ENCODE data around the gene EPS8L3. TPM values are rescaled to one million over a fixed set of nuclear protein-coding genes. Genes with fewer than 3 reads are reported as not detected.

Gene EPS8L3
- total RNA-seq, 1 experiment from 2014 or later, result 0.96 TPM

DNA sequence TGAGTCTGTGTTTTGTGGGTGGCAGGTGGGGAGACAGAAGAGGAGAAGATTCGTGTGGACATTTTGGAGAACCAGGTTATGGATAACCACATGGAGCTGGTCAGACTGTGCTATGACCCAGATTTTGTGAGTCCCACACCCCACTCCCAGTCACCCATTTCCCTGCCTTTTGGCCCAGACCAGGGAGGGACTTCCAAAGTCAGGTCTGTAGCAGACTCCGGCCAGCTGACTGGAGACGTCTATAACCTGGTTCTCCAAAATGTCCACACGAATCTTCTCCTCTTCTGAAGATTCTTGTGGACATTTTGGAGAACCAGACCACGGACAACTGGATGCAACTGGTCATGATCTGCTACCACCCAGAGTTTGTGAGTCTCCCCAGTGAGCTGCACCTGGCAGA lies 50.1 kb downstream of the EPS8L3 start:
- no peak overlapping the region for H3K9ac ChIP-seq (ENCODE audit: low read length)
- H3K4me1 ChIP-seq (ENCODE audit: control insufficient read depth in 1 of 2, insufficient read depth in 2 of 2, low read length in 2 of 2), result peaks cover 0 to under 1% of the 10 kb centered on the region in 2 experiments; a peak in 2 of 4 replicates
- no peaks in the 10 kb centered on the region for H3K27me3 ChIP-seq (ENCODE audit: insufficient read depth, low read length)
- H3K4me3 ChIP-seq (replicated peaks in 1 of 2; ENCODE audit: low read depth in 1 of 2, low read length in 2 of 2), result no peak overlapping the region
- RAD21 ChIA-PET (ENCODE audit: low non-redundant PET in 1 of 2, low total read pairs in 2 of 2, uncharacterized antibody in 2 of 2, unreplicated experiment in 2 of 2), result no interaction called here
- BruUV-seq (replicated peaks), result no TSS peak
- CTCF ChIA-PET, result no interaction called here
- TF ChIP-seq FOSL1 (IDR thresholded peaks at IDR 0.05; ENCODE audit: low read depth) (no peak), JUND (IDR thresholded peaks at IDR 0.05) (no peak), RAD21 (IDR thresholded peaks at IDR 0.05; ENCODE audit: low read depth) (no peak), CEBPB (IDR thresholded peaks at IDR 0.05; ENCODE audit: low read depth) (no peak), SIN3A (IDR thresholded peaks at IDR 0.05; ENCODE audit: low read depth) (no peak), POLR2AphosphoS5 (IDR thresholded peaks at IDR 0.05; ENCODE audit: low read depth, low read length) (no peak), POLR2A (IDR thresholded peaks at IDR 0.05; ENCODE audit: borderline replicate concordance, extremely low read depth, insufficient read depth, insufficient read length) (no peak), EGR1 (IDR thresholded peaks at IDR 0.05; ENCODE audit: low read depth) (no peak), SP1 (IDR thresholded peaks at IDR 0.05; ENCODE audit: low read depth) (no peak), CBX3 (IDR thresholded peaks at IDR 0.05; ENCODE audit: low read depth) (no peak)
- TF ChIP-seq, protein P1, sequence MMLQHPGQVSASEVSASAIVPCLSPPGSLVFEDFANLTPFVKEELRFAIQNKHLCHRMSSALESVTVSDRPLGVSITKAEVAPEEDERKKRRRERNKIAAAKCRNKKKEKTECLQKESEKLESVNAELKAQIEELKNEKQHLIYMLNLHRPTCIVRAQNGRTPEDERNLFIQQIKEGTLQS (IDR thresholded peaks at IDR 0.05), result no peak
- H3K9me2 ChIP-seq (ENCODE audit: insufficient read depth), result no peaks in the 10 kb centered on the region
- no peaks in the 10 kb centered on the region for H3K9me3 ChIP-seq (ENCODE audit: control insufficient read depth in 1 of 2, insufficient read depth in 1 of 2, low read depth in 1 of 2, low read length in 2 of 2)
- H3K4me2 ChIP-seq (ENCODE audit: low read length), result no peak overlapping the region
- H2AFZ ChIP-seq (ENCODE audit: low read depth, low read length, poor library complexity, severe bottlenecking), result no peak overlapping the region
- no peaks in the 10 kb centered on the region for H3K79me2 ChIP-seq (ENCODE audit: insufficient read depth, low read length)
- H3K27ac ChIP-seq (ENCODE audit: low read depth, low read length), result no peak overlapping the region
- no peak for ATAC-seq
- no peaks in the 10 kb centered on the region for H4K20me1 ChIP-seq (ENCODE audit: insufficient read depth)
- intact Hi-C loops (cut with micrococcal nuclease), result no loop called here
- no peak for DNase-seq (ENCODE audit: low read depth, low spot score)
- POLR2A ChIA-PET, result no interaction called here
- H3K36me3 ChIP-seq (ENCODE audit: control insufficient read depth in 1 of 2, insufficient read depth in 2 of 2, low read length in 2 of 2), result no peaks in the 10 kb centered on the region

DNA sequence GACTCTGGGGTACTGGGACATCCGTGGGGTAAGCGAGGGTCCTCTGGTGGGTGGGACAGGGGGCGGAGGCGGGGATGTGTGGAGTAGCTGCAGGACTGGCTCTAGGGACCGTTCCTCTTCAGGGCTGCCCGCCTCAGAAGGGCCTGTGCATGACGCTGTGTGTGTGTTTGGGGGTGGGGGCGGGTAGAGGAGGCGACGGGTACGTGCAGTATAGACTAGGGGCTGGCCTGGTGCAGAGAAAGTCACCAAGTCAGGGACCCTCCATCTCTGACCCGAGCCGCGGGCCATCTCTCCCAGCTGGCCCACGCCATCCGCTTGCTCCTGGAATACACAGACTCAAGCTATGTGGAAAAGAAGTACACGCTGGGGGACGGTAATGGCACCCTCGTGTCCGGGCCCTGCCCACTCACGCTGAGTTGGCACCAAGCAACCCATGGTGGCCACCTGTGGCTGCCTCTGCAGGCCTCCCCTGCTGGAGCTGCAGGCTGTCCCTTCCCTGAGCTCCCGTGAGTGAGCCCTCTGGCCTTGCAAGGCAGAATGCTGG lies 51.3 kb downstream of the EPS8L3 start:
- no peak overlapping the region for H3K9ac ChIP-seq (ENCODE audit: low read length)
- DNase-seq (ENCODE audit: low read depth, low spot score), result no peak
- CTCF ChIA-PET, result no interaction called here
- no peak for TF ChIP-seq JUND (IDR thresholded peaks at IDR 0.05)
- TF ChIP-seq CEBPB (IDR thresholded peaks at IDR 0.05; ENCODE audit: low read depth), result no peak
- no peak for TF ChIP-seq TCF7L2 (IDR thresholded peaks at IDR 0.05; ENCODE audit: borderline replicate concordance, extremely low read depth, insufficient read depth, insufficient read length)
- no peak for TF ChIP-seq YY1 (IDR thresholded peaks at IDR 0.05; ENCODE audit: extremely low read depth, insufficient replicate concordance, low read depth, low read length)
- TF ChIP-seq SIN3A (IDR thresholded peaks at IDR 0.05; ENCODE audit: low read depth), result no peak
- no peak for TF ChIP-seq POLR2AphosphoS5 (IDR thresholded peaks at IDR 0.05; ENCODE audit: low read depth, low read length)
- TF ChIP-seq, protein P2, sequence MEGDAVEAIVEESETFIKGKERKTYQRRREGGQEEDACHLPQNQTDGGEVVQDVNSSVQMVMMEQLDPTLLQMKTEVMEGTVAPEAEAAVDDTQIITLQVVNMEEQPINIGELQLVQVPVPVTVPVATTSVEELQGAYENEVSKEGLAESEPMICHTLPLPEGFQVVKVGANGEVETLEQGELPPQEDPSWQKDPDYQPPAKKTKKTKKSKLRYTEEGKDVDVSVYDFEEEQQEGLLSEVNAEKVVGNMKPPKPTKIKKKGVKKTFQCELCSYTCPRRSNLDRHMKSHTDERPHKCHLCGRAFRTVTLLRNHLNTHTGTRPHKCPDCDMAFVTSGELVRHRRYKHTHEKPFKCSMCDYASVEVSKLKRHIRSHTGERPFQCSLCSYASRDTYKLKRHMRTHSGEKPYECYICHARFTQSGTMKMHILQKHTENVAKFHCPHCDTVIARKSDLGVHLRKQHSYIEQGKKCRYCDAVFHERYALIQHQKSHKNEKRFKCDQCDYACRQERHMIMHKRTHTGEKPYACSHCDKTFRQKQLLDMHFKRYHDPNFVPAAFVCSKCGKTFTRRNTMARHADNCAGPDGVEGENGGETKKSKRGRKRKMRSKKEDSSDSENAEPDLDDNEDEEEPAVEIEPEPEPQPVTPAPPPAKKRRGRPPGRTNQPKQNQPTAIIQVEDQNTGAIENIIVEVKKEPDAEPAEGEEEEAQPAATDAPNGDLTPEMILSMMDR (IDR thresholded peaks at IDR 0.05 in 2 of 3, conservative IDR thresholded peaks at IDR 0.05 in 1 of 3; ENCODE audit: borderline replicate concordance in 1 of 3, insufficient read depth in 1 of 3, low read depth in 2 of 3, low read length in 2 of 3), result no peak
- TF ChIP-seq, protein P3, sequence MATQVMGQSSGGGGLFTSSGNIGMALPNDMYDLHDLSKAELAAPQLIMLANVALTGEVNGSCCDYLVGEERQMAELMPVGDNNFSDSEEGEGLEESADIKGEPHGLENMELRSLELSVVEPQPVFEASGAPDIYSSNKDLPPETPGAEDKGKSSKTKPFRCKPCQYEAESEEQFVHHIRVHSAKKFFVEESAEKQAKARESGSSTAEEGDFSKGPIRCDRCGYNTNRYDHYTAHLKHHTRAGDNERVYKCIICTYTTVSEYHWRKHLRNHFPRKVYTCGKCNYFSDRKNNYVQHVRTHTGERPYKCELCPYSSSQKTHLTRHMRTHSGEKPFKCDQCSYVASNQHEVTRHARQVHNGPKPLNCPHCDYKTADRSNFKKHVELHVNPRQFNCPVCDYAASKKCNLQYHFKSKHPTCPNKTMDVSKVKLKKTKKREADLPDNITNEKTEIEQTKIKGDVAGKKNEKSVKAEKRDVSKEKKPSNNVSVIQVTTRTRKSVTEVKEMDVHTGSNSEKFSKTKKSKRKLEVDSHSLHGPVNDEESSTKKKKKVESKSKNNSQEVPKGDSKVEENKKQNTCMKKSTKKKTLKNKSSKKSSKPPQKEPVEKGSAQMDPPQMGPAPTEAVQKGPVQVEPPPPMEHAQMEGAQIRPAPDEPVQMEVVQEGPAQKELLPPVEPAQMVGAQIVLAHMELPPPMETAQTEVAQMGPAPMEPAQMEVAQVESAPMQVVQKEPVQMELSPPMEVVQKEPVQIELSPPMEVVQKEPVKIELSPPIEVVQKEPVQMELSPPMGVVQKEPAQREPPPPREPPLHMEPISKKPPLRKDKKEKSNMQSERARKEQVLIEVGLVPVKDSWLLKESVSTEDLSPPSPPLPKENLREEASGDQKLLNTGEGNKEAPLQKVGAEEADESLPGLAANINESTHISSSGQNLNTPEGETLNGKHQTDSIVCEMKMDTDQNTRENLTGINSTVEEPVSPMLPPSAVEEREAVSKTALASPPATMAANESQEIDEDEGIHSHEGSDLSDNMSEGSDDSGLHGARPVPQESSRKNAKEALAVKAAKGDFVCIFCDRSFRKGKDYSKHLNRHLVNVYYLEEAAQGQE (IDR thresholded peaks at IDR 0.05; ENCODE audit: low read depth), result no peak
- TF ChIP-seq, protein P4, sequence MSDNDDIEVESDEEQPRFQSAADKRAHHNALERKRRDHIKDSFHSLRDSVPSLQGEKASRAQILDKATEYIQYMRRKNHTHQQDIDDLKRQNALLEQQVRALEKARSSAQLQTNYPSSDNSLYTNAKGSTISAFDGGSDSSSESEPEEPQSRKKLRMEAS (IDR thresholded peaks at IDR 0.05), result no peak

More for the DNA sequence above, 51.3 kb downstream of the EPS8L3 start:
- Histone ChIP-seq H3K4me2 (ENCODE audit: low read length) (no peak overlapping the region), H3K9me2 (ENCODE audit: insufficient read depth) (no peaks in the 10 kb centered on the region), H3K4me1 (ENCODE audit: control insufficient read depth in 1 of 2, insufficient read depth in 2 of 2, low read length in 2 of 2) (no peaks in the 10 kb centered on the region), H3K79me2 (ENCODE audit: insufficient read depth, low read length) (no peaks in the 10 kb centered on the region), H3K27ac (ENCODE audit: low read depth, low read length) (no peak overlapping the region), H3K36me3 (ENCODE audit: control insufficient read depth in 1 of 2, insufficient read depth in 2 of 2, low read length in 2 of 2) (no peaks in the 10 kb centered on the region), H2AFZ (ENCODE audit: low read depth, low read length, poor library complexity, severe bottlenecking) (no peak overlapping the region), H4K20me1 (ENCODE audit: insufficient read depth) (no peaks in the 10 kb centered on the region), H3K4me3 (replicated peaks in 1 of 2; ENCODE audit: low read depth in 1 of 2, low read length in 2 of 2) (no peak overlapping the region), H3K9me3 (ENCODE audit: control insufficient read depth in 1 of 2, insufficient read depth in 1 of 2, low read depth in 1 of 2, low read length in 2 of 2) (peaks cover 0 to 6% of the 10 kb centered on the region in 2 experiments; a peak in 1 of 4 replicates), H3K27me3 (ENCODE audit: insufficient read depth, low read length) (no peaks in the 10 kb centered on the region)
- ChIA-PET POLR2A (no interaction called here), RAD21 (ENCODE audit: low non-redundant PET in 1 of 2, low total read pairs in 2 of 2, uncharacterized antibody in 2 of 2, unreplicated experiment in 2 of 2) (no interaction called here)
- intact Hi-C loops (cut with micrococcal nuclease), result no loop called here
- no TSS peak for BruUV-seq (replicated peaks)
- ATAC-seq, result no peak

All from HCT116 (cell line).